ENCODE measurements around the gene EPGN. TPM values are rescaled to one million over a fixed set of nuclear protein-coding genes. Genes with fewer than 3 reads are reported as not detected.

EPGN gene
- polyA plus RNA-seq, 1 donor (not counting 4 experiments of a cell fraction or from before 2014, with no cell fraction given), result 330 TPM

DNA sequence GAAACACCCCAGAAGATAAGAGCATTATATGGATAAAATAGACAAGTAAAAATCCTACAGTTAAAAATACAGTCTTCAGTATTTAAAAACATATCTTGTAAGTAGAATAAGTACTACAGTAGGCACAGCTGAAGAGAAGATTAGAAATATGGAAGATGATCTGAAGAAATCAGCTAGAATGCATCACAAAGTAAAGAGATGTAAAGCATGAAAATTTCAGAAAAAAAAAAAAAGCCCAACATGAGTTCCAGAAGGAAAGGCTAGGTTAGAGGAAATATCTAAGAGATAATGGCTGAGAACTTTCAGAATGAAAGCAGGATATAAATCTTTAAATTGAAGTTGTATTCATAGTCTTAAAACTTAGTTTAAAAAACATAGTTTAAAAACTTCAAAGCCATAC is 21.0 kb downstream of the EPGN start:
- Histone ChIP-seq H3K4me1 (ENCODE audit: control insufficient read depth, extremely low read depth, insufficient read depth, low read length) (peaks cover 23% of the 10 kb centered on the region), H3K4me2 (ENCODE audit: control insufficient read depth, extremely low read depth, insufficient read depth, low read depth, low read length) (no peak overlapping the region), H3K79me2 (ENCODE audit: control insufficient read depth, insufficient read depth, low read length) (no peaks in the 10 kb centered on the region), H3K9me1 (ENCODE audit: control insufficient read depth, extremely low read depth, insufficient read depth, low read length) (no peaks in the 10 kb centered on the region), H3K27ac (ENCODE audit: control insufficient read depth, insufficient read depth, low read length) (no peak overlapping the region), H3K36me3 (ENCODE audit: control insufficient read depth in 2 of 2, extremely low read depth in 1 of 2, insufficient read depth in 2 of 2, low read length in 2 of 2) (no peaks in the 10 kb centered on the region), H3K27me3 (ENCODE audit: control insufficient read depth, extremely low read depth, insufficient read depth, low read length) (no peaks in the 10 kb centered on the region), H3K9ac (ENCODE audit: control insufficient read depth, extremely low read depth, insufficient read depth, low read length) (no peak overlapping the region), H3K9me3 (ENCODE audit: control insufficient read depth, low read depth, low read length) (no peaks in the 10 kb centered on the region), H3K4me3 (ENCODE audit: control insufficient read depth in 2 of 3, extremely low read depth in 1 of 3, insufficient read depth in 2 of 3, low read depth in 1 of 3, low read length in 3 of 3) (no peak overlapping the region), H4K20me1 (ENCODE audit: control insufficient read depth, extremely low read depth, insufficient read depth, low read length) (no peaks in the 10 kb centered on the region), H2AFZ (ENCODE audit: control insufficient read depth, low read length) (no peak overlapping the region)
- FAIRE-seq, result no peak
- dilution Hi-C loops (cut with MboI; ENCODE audit: extremely low pct_ligation_motif_present, low sequenced_read_pairs), result no loop called here
- DNase-seq (ENCODE audit: low read depth, low spot score), result no peak
- TF ChIP-seq, protein P1, sequence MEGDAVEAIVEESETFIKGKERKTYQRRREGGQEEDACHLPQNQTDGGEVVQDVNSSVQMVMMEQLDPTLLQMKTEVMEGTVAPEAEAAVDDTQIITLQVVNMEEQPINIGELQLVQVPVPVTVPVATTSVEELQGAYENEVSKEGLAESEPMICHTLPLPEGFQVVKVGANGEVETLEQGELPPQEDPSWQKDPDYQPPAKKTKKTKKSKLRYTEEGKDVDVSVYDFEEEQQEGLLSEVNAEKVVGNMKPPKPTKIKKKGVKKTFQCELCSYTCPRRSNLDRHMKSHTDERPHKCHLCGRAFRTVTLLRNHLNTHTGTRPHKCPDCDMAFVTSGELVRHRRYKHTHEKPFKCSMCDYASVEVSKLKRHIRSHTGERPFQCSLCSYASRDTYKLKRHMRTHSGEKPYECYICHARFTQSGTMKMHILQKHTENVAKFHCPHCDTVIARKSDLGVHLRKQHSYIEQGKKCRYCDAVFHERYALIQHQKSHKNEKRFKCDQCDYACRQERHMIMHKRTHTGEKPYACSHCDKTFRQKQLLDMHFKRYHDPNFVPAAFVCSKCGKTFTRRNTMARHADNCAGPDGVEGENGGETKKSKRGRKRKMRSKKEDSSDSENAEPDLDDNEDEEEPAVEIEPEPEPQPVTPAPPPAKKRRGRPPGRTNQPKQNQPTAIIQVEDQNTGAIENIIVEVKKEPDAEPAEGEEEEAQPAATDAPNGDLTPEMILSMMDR (optimal IDR thresholded peaks at IDR 0.05 in 1 of 3, IDR thresholded peaks at IDR 0.05 in 1 of 3, conservative IDR thresholded peaks at IDR 0.05 in 1 of 3; ENCODE audit: extremely low read depth in 1 of 3, insufficient read depth in 2 of 3, low read length in 3 of 3), result no peak
- no peak for TF ChIP-seq EZH2 (IDR thresholded peaks at IDR 0.05; ENCODE audit: low read length)

DNA sequence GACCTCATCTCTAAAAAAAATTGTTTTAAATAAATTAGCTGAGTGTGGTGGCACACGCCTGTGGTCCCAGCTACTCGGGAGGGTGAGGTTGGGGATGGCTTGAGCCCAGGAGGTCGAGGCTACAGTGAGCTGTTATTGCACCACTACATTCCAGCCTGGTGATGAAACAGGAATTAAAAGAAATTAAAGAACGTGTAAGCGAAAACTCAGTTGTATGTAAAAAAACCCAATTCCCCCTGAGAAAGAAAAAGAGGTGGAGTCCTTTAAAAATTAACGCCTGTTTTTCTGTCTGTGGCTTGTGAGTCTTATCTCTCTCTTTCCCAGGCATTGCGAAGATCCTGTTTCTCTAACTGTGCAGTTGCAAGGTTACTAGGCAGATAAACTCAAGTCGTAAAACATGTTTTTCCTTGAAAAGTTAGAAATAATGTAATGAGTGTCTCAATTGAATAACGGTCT is 22.1 kb downstream of the EPGN start:
- dilution Hi-C loops (cut with MboI; ENCODE audit: extremely low pct_ligation_motif_present, low sequenced_read_pairs), result no loop called here
- DNase-seq (ENCODE audit: low read depth, low spot score), result no peak
- H3K9me1 ChIP-seq (ENCODE audit: control insufficient read depth, extremely low read depth, insufficient read depth, low read length), result no peaks in the 10 kb centered on the region
- TF ChIP-seq, protein P1 (optimal IDR thresholded peaks at IDR 0.05 in 1 of 3, IDR thresholded peaks at IDR 0.05 in 1 of 3, conservative IDR thresholded peaks at IDR 0.05 in 1 of 3; ENCODE audit: extremely low read depth in 1 of 3, insufficient read depth in 2 of 3, low read length in 3 of 3), result no peak
- no peak for TF ChIP-seq EZH2 (IDR thresholded peaks at IDR 0.05; ENCODE audit: low read length)
- H3K9me3 ChIP-seq (ENCODE audit: control insufficient read depth, low read depth, low read length), result no peaks in the 10 kb centered on the region
- H3K4me1 ChIP-seq (ENCODE audit: control insufficient read depth, extremely low read depth, insufficient read depth, low read length), result peaks cover 23% of the 10 kb centered on the region
- H2AFZ ChIP-seq (ENCODE audit: control insufficient read depth, low read length), result no peak overlapping the region
- H3K27me3 ChIP-seq (ENCODE audit: control insufficient read depth, extremely low read depth, insufficient read depth, low read length), result no peaks in the 10 kb centered on the region
- no peaks in the 10 kb centered on the region for H3K36me3 ChIP-seq (ENCODE audit: control insufficient read depth in 2 of 2, extremely low read depth in 1 of 2, insufficient read depth in 2 of 2, low read length in 2 of 2)
- no peak overlapping the region for H3K27ac ChIP-seq (ENCODE audit: control insufficient read depth, insufficient read depth, low read length)
- no peak overlapping the region for H3K4me2 ChIP-seq (ENCODE audit: control insufficient read depth, extremely low read depth, insufficient read depth, low read depth, low read length)
- H4K20me1 ChIP-seq (ENCODE audit: control insufficient read depth, extremely low read depth, insufficient read depth, low read length), result no peaks in the 10 kb centered on the region
- H3K4me3 ChIP-seq (ENCODE audit: control insufficient read depth in 2 of 3, extremely low read depth in 1 of 3, insufficient read depth in 2 of 3, low read depth in 1 of 3, low read length in 3 of 3), result no peak overlapping the region
- no peak overlapping the region for H3K9ac ChIP-seq (ENCODE audit: control insufficient read depth, extremely low read depth, insufficient read depth, low read length)
- H3K79me2 ChIP-seq (ENCODE audit: control insufficient read depth, insufficient read depth, low read length), result no peaks in the 10 kb centered on the region
- FAIRE-seq, result no peak
